Aorta (tissue), 5 donors: ENCODE results near the gene KCTD17. TPM values are rescaled to one million over a fixed set of nuclear protein-coding genes. Genes with fewer than 3 reads are reported as not detected.

Source experiments
- ATAC-seq: fragments of 200-7000 bp; cut with Tn5 transposase; one replicate; pipeline ENCODE4 v1.9.1; 2022; ENCODE audit warnings: moderate library complexity; ENCODE audit not compliant: low FRiP score
- DNase-seq, 2 donors: peaks; one replicate each; pipeline ENCODE4 v3.0.0-alpha.2; 2020
- H3K27ac ChIP-seq, 2 donors: one replicate each; pipeline ENCODE4 v1.5.1; 2013; ENCODE audit warnings: low read length in 2 of 2, mild to moderate bottlenecking in 2 of 2, moderate library complexity in 2 of 2, control low read depth in 1 of 2, inconsistent platforms in 1 of 2, low read depth in 1 of 2
- H3K27me3 ChIP-seq, 2 donors: one replicate each; pipeline ENCODE4 v1.6.1; 2013; ENCODE audit warnings: control low read depth in 1 of 2, low read length in 1 of 2, mild to moderate bottlenecking in 1 of 2, moderate library complexity in 1 of 2; ENCODE audit not compliant: insufficient read depth in 2 of 2, control insufficient read depth in 1 of 2
- H3K36me3 ChIP-seq, 2 donors: one replicate each; pipeline ENCODE4 v1.6.1; 2013; ENCODE audit warnings: control low read depth in 1 of 2, low read length in 1 of 2, mild to moderate bottlenecking in 1 of 2; ENCODE audit not compliant: insufficient read depth in 2 of 2, control insufficient read depth in 1 of 2
- H3K4me1 ChIP-seq, 2 donors: one replicate each; pipeline ENCODE4 v1.6.1; 2013; ENCODE audit warnings: low read length in 2 of 2, control low read depth in 1 of 2, mild to moderate bottlenecking in 1 of 2, moderate library complexity in 1 of 2; ENCODE audit not compliant: insufficient read depth in 2 of 2, control insufficient read depth in 1 of 2
- H3K4me3 ChIP-seq, 2 donors: one replicate each; pipeline ENCODE4 v1.5.1; 2013; ENCODE audit warnings: low read length in 2 of 2, control low read depth in 1 of 2, mild to moderate bottlenecking in 1 of 2
- H3K9me3 ChIP-seq: one replicate; pipeline ENCODE4 v1.6.1; 2013; ENCODE audit warnings: mild to moderate bottlenecking, low read length; ENCODE audit not compliant: control insufficient read depth
- WGBS, 2 donors: extraction: QIAGEN DNeasy Blood & Tissue Kit; methylation state at CpG; one replicate each; pipeline ENCODE4 v1.1.7; 2013; 5-methylcytosine and 5-hydroxymethylcytosine counted together
- intact Hi-C, 2 donors: fragments of 100-400 bp; cut with DNase I; formaldehyde crosslinking; loops; one replicate each; pipeline versions ENCODE4 v1.14.2 to v1.15.0; 2022
- polyA plus RNA-seq, 2 donors: library from polyadenylated mRNA; stranded (reverse); fragments of 200-250 nt; gene quantifications; one replicate each; pipeline ENCODE4 v1.2.3, GENCODE V29; 2013
- total RNA-seq, 2 donors: library from RNA; stranded (reverse); fragmentation: NEBNext Ultra II Directional; extraction: Animal tissue kit (Norgen Biotek cat#: 25700); gene quantifications; one replicate each; pipeline ENCODE4 v1.2.1, GENCODE V29; 2021
- donor health status: healthy with polysubstance abuse.
- donor health status: Bipolar disorder and iron deficiency.
- donor health status: DM: no; HTN: no; CAD: no.
- donor health status: DM: no; HTN: no; CAD: no.
- donor health status: DM: yes; HTN: yes; CAD: no.

Gene KCTD17
- total and polyA plus RNA-seq, 4 donors = 15.2 to 27.5 (median 20.7) TPM

DNA sequence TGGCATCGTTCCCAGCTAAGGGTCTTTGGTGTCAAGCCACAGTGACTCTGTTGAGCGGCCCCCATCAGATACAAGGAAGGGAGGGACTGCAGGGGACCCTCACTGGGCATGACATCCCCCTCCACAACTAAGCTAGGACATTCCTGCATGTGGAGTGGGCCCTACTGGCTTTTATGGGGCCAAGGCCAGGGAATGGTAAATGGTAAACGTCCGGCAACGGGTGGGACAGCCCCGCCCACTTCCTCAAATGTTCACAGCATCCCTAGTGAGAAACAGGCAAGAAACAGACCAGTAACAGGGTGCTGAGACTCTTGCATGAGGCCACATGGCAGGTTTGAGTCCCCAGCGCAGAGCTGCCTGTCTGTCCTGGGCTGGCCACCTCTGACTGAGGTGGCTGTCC lies 53.6 kb downstream of the KCTD17 start:
- Histone ChIP-seq H3K9me3 (no peaks in the 10 kb centered on the region), H3K27ac (no peak overlapping the region), H3K4me3 (no peak overlapping the region), H3K4me1 (no peaks in the 10 kb centered on the region), H3K36me3 (no peaks in the 10 kb centered on the region), H3K27me3 (no peaks in the 10 kb centered on the region)
- intact Hi-C loops = no loop called here
- WGBS, 2 donors = 19 to 22% methylated on average over 7 of the region's 7 CpGs
- ATAC-seq = no peak
- DNase-seq = no peak

DNA sequence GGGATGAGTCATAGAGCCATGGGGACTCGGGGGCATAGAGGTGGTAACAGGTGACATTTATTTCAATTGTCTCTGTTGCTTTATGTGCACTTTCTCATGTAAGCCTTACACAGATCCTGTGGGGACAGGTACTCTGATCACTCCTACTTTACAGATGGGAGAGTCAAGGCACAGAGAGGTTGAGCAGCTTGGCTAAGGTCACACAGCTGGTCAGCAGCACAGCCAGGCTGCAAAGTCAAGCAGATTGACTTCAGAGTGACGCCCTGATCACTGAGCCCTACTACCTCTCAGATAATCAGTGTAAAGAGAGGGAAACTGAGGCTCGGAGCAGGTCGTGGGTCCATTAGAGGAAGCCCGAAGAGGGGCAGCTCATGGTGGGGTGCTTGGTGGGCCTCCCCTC lies 54.4 kb downstream of the KCTD17 start:
- no peak overlapping the region for H3K27ac ChIP-seq
- H3K27me3 ChIP-seq = no peaks in the 10 kb centered on the region
- DNase-seq (no peak), ATAC-seq (no peak)
- no peaks in the 10 kb centered on the region for H3K9me3 ChIP-seq
- WGBS, 2 donors = 81 to 87% methylated on average over 5 of the region's 5 CpGs
- H3K4me1 ChIP-seq = no peaks in the 10 kb centered on the region
- no peaks in the 10 kb centered on the region for H3K36me3 ChIP-seq
- no peak overlapping the region for H3K4me3 ChIP-seq
- intact Hi-C loops = no loop called here

DNA sequence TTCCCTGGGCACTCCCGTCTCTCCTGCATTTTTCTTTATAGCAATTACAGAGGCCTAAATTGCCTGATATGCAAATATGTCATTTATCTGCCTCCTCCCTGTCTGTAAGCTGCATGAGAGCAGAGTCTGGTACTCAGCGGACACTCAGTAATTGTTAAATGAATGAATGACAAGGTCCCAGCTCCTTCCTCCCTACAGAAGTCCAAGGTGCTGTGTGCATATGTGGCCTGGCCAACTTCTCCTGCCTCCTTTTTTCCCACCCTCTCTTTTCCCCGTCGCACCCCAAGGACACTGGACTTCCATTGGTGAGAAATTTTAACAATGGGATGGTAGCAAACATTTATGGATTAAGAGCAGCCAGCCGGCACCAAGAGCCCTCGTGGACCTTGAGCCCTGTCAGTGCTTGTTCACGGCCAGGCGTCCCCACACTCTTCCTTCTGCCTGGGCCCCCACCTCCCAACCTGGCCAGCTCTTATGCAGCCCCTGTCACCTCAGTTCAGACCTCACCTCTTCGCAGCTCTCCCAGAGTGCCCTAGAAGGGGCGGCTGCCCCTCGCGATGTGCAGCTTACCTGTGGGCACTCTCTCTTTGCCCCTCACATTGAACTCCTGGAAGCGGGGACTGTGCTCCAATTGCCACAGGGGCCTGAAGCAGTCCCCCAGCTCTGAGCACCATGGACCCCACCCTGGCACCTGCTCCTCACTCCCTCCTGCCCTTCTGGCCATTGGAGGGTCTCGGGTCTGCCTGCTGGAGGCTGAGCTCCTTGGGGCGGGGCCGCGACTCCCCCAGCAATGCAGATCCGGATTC lies 56.5 kb downstream of the KCTD17 start:
- DNase-seq = no peak
- 84% methylated on average over 18 of the region's 18 CpGs for WGBS, 2 donors
- ATAC-seq = no peak
- no peaks in the 10 kb centered on the region for H3K4me1 ChIP-seq
- intact Hi-C loops = no loop called here
- H3K27ac ChIP-seq = no peak overlapping the region
- no peaks in the 10 kb centered on the region for H3K9me3 ChIP-seq
- H3K36me3 ChIP-seq = no peaks in the 10 kb centered on the region
- no peak overlapping the region for H3K4me3 ChIP-seq
- no peaks in the 10 kb centered on the region for H3K27me3 ChIP-seq

DNA sequence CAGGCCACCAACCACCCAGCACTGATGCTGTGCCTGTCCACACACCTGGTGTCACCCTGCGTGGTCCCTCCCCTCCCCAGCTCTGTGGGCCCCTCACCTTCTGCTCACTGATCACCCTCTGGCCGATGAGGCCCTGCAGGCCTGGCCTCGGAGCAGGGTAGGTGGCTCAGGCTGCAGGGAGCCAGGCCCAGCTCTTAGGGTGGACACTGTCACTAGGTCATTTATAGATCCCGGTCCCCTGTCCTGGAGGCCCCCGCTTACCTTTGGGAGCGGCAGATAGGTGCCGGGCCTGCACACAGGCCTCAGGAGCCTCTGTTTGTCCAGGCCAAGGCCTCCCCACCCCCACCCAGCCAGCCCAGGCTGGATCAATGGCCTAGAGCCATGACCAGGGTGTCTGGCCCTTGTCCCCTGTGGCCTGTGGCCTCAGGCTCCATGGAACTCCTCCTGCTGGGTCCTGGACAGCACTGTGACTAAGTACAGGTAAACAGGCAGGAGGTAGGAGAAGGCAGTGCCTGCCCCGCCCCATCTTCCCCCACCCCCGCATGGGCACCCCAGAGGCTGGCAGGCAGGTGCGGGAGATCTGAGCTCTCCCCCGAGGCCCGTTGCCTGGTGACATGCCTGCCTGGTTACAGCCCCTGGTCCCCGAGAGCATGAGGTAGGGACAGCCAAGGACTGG lies 57.8 kb downstream of the KCTD17 start, which contains the start of gene TMPRSS6:
TMPRSS6 (minus strand) TSS at position 472 of the 676 bp plus-strand sequence. CDS start 6,296 bp downstream, outside the sequence.
- no peaks in the 10 kb centered on the region for H3K27me3 ChIP-seq
- intact Hi-C loops = no loop called here

DNA sequence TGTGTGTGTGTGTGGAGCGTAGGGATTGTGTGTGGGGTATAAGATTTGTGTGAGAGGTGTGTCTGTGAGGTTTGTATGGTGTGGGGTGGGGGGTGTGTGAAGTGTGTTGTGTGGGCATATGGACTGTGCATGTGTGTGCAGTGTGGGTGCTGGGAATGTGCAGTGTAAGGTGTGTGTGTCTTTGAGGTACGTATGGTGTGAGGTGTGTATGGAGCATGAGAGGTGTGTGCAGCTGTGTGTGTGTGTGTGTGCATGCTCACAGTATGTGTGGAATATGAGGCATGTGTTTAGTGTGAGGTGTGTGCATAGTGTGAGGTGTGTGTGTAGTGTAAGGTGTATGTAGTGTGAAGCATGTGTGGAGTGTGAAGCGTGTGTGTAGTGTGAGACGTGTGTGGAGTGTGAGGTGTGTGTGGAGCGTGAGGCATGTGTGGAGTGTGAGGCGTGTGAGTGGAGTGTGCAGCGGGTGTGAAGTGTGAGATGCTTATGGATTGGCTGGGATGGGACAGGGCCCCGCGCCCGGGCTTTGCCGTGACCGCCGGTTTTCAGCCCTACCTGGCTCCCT lies 59.7 kb downstream of the KCTD17 start:
- DNase-seq (no peak), ATAC-seq (no peak)
- Histone ChIP-seq H3K4me3 (no peak overlapping the region), H3K9me3 (no peaks in the 10 kb centered on the region), H3K36me3 (no peaks in the 10 kb centered on the region), H3K27me3 (no peaks in the 10 kb centered on the region), H3K4me1 (no peaks in the 10 kb centered on the region), H3K27ac (no peak overlapping the region)
- intact Hi-C loops = no loop called here
- 85 to 90% methylated on average over 13 of the region's 13 CpGs for WGBS, 2 donors

More for the DNA sequence above, 57.8 kb downstream of the KCTD17 start, which contains the start of gene TMPRSS6:
- H3K4me3 ChIP-seq = no peak within 1 kb of the TSS
- H3K36me3 ChIP-seq = no peaks in the 10 kb centered on the region
- DNase-seq (no peak), ATAC-seq (no peak)
- 74 to 78% methylated on average over 12 to 13 of the region's 13 CpGs for WGBS, 2 donors
- H3K4me1 ChIP-seq = no peaks in the 10 kb centered on the region
- no peak within 1 kb of the TSS for H3K27ac ChIP-seq
- no peaks in the 10 kb centered on the region for H3K9me3 ChIP-seq

DNA sequence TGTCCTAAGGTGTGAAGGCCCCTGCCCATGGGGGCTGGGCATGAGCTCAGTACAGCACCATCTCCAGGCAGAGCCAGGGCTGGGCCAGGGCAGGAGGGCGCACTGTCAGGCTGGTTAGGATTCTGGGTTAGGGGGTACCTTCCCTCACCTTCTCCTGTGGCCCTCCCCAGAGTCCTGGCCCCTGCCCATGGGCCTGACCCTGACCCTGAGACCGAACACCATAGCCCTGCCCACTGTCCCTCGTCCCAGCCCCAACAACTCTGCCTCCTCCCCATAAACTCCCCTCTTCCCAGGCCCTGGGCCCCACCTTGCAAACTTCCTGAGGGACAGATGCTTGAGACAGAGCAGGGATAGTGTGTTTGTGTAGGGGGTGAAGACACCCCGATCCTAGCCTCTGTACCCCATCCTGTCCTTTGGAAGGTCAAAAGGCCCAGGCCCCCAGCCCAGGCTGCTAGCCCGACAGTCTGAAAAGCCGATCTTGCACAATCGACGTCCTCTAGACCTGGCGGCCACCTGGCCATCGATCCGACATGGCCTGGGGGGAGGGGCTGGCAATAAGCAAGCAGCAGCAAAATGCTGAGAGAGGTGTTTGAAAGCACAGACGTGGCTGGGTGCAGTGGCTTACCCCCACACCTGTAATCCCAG lies 60.7 kb downstream of the KCTD17 start:
- no peaks in the 10 kb centered on the region for H3K9me3 ChIP-seq
- no peaks in the 10 kb centered on the region for H3K4me1 ChIP-seq
- no peak overlapping the region for H3K27ac ChIP-seq
- ATAC-seq (peak; percentile 24), DNase-seq (no peak)
- no peak overlapping the region for H3K4me3 ChIP-seq
- H3K36me3 ChIP-seq = no peaks in the 10 kb centered on the region
- WGBS, 2 donors = 65 to 68% methylated on average over 12 of the region's 12 CpGs
- intact Hi-C loops = no loop called here
- no peaks in the 10 kb centered on the region for H3K27me3 ChIP-seq

Other genes starting within 250 kb of the KCTD17 start
- not detected for gene PVALB, start 234.7 kb upstream of the KCTD17 start, total RNA-seq
- gene PVALB, start 234.7 kb upstream of the KCTD17 start, polyA plus RNA-seq = not detected
- gene NCF4, start 190.7 kb upstream of the KCTD17 start, total RNA-seq = 10 to 100 TPM; 22.9 to 42.4 TPM
- gene NCF4, start 190.7 kb upstream of the KCTD17 start, polyA plus RNA-seq = 10 to 100 TPM in 1 of 2 donors, 1 to 10 TPM in 1; 6.5 to 31.4 TPM
- 10 to 100 TPM in 1 of 2 donors, 1 to 10 TPM in 1; 7.0 to 17.6 TPM for gene CSF2RB, start 138.1 kb upstream of the KCTD17 start, total RNA-seq
- 1 to 10 TPM; 1.3 to 2.9 TPM for gene CSF2RB, start 138.1 kb upstream of the KCTD17 start, polyA plus RNA-seq
- 1 to 10 TPM; 9.7 to 10.0 TPM for gene TST, start 32.3 kb upstream of the KCTD17 start, total RNA-seq
- 10 to 100 TPM; 26.8 to 61.7 TPM for gene TST, start 32.3 kb upstream of the KCTD17 start, polyA plus RNA-seq
- 10 to 100 TPM; 30.8 to 38.6 TPM for gene MPST, start 32.0 kb upstream of the KCTD17 start, total RNA-seq
- gene MPST, start 32.0 kb upstream of the KCTD17 start, polyA plus RNA-seq = 100 to 1,000 TPM in 1 of 2 donors, 10 to 100 TPM in 1; 55.1 to 102 TPM
- not detected for gene TMPRSS6, start 58.0 kb downstream of the KCTD17 start, total RNA-seq
- gene TMPRSS6, start 58.0 kb downstream of the KCTD17 start, polyA plus RNA-seq = not detected
- gene IL2RB, start 98.2 kb downstream of the KCTD17 start, total RNA-seq = 1 to 10 TPM; 2.0 to 4.5 TPM
- gene IL2RB, start 98.2 kb downstream of the KCTD17 start, polyA plus RNA-seq = 1 to 10 TPM in 1 of 2 donors, under 1 TPM in 1; 0.23 to 1.3 TPM
- gene C1QTNF6, start 136.5 kb downstream of the KCTD17 start, total RNA-seq = 1 to 10 TPM; 2.4 to 7.0 TPM
- gene C1QTNF6, start 136.5 kb downstream of the KCTD17 start, polyA plus RNA-seq = 10 to 100 TPM in 1 of 2 donors, 1 to 10 TPM in 1; 3.1 to 11.9 TPM
- not detected for gene SSTR3, start 160.7 kb downstream of the KCTD17 start, total RNA-seq
- gene SSTR3, start 160.7 kb downstream of the KCTD17 start, polyA plus RNA-seq = not detected
- gene RAC2, start 192.5 kb downstream of the KCTD17 start, total RNA-seq = 10 to 100 TPM; 16.8 to 19.8 TPM
- gene RAC2, start 192.5 kb downstream of the KCTD17 start, polyA plus RNA-seq = 10 to 100 TPM in 1 of 2 donors, 1 to 10 TPM in 1; 3.6 to 14.5 TPM
- gene CYTH4, start 230.8 kb downstream of the KCTD17 start, total RNA-seq = 10 to 100 TPM; 28.2 to 68.7 TPM
- 10 to 100 TPM in 1 of 2 donors, 1 to 10 TPM in 1; 4.5 to 15.9 TPM for gene CYTH4, start 230.8 kb downstream of the KCTD17 start, polyA plus RNA-seq